NCI-H146 treated with DMSO at 0.1 percent for 48 hours (cell line): Measurements from ENCODE around the gene RDH16.
"Not testable (repeated sequence)": the region's sequence is repeated elsewhere in the genome, so short reads cannot be mapped to it uniquely, and the experiment has no call there.

Source experiments
- DNase-seq: peaks from one replicate; lab custom pipeline; 2025; ENCODE audit not compliant: unreplicated experiment; lab: John Stamatoyannopoulos, UW

The RDH16 gene

GRCh38 chr12:56927281-56927680 is 30.1 kb downstream of the RDH16 start:
- DNase-seq: no peak

DNA sequence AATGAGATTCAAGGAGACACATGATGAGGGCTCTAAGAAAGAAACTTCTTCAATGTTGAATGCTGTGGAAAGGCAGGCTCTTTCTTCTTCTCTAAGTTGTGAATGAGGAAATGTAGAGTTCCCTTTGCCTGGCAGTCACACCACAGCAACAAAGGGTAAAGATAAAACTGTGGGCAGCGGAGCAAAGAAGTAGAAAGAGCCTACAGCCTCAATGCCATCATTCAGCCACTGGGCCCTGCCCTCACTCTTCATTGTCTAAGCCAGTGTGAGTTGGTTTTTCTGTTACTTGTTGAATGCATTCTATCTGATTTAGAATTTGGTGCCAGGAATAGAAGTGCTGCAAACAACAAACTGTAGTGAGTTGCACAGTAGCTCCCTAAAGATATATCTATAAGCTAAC is 35.4 kb downstream of the RDH16 start:
- DNase-seq: no peak

GRCh38 chr12:56921346-56921745 is 36.1 kb downstream of the RDH16 start:
- DNase-seq: no peak

- not testable (repeated sequence) for DNase-seq
These were observed 39.3 kb downstream of the RDH16 start for GRCh38 chr12:56918139-56918538.

- no peak for DNase-seq
These were observed 40.4 kb downstream of the RDH16 start for GRCh38 chr12:56916996-56917333.

- no peak for DNase-seq
These were observed 41.0 kb downstream of the RDH16 start for GRCh38 chr12:56916296-56916995.

- no peak for DNase-seq
These were observed 42.7 kb downstream of the RDH16 start for GRCh38 chr12:56914724-56915123.

DNA sequence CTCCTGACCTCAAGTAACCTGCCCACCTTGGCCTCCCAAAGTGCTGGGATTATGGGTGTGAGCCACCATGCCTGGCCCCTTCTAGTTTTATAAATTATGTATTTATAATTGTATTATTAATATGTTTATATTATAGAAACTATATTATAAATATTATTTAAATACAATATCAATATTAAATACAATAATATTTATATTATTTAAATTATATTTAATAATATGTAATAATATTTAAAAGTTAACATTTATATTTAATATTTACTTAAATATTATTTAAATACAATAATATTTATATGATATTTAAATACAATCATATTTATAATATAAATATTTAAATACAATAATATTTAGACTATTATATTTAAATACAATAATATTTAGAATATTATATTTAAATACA is 43.2 kb downstream of the RDH16 start:
- no peak for DNase-seq

- DNase-seq: not testable (repeated sequence)
These were observed 48.0 kb downstream of the RDH16 start for GRCh38 chr12:56909403-56909802.

- DNase-seq: no peak
These were observed 49.3 kb downstream of the RDH16 start for GRCh38 chr12:56908136-56908535.

GRCh38 chr12:56905852-56906251 is 51.6 kb downstream of the RDH16 start:
- DNase-seq: no peak

DNA sequence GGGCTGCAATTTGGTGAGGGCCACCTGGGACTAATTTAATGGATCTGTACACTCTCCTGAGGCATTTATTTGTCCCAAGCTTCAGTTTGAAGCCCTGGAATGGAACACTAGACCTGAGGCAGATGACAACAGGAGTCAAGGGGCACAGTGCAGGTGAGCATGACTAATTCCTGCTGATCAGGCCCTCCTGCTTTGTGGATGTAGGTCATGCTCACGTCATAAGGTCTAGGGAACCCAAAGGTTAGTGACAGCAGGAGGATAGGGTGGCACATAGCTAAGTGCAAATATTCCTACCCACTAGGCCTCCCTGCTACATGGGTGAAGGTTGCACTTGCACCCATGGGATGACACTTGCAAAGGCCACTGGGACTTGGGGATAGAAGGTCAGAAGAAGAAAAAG is 54.0 kb downstream of the RDH16 start:
- DNase-seq: no peak
